Measurements from ENCODE around the gene CERS3. TPM values are rescaled to one million over a fixed set of nuclear protein-coding genes. Genes with fewer than 3 reads are reported as not detected.

CERS3 gene
- total RNA-seq, 2 experiments from 2014 or later: not detected

DNA sequence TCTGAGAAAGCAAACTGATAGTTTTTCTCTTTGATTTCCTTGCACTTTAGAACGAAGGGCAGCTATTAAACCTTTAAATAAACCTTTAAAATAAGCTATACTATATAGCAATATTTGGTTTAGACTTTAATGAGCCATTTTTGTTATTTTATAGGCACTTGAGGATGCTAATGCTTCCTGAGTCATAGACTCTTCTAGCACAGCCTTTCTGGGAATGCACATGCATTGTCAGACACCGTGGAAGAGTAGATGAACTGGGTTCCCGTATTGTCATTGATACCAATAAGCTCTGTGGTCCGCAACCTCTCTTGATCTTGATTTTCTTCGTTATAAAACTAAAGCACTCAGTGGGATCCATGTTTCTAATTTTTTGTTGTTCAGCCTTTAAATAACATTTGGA is 27.6 kb downstream of the CERS3 start:
- Mint-ChIP-seq H3K9me3 (no peaks in the 10 kb centered on the region), H3K4me1 (ENCODE audit: low read depth) (no peaks in the 10 kb centered on the region), H3K36me3 (ENCODE audit: low read depth) (no peaks in the 10 kb centered on the region), H3K27me3 (peaks cover 3% of the 10 kb centered on the region), H3K4me3 (no peak overlapping the region), H3K27ac (no peak overlapping the region)
- POLR2A ChIA-PET: no interaction called here
- ATAC-seq (no peak), DNase-seq (no peak)
- TF ChIP-seq, protein P1, sequence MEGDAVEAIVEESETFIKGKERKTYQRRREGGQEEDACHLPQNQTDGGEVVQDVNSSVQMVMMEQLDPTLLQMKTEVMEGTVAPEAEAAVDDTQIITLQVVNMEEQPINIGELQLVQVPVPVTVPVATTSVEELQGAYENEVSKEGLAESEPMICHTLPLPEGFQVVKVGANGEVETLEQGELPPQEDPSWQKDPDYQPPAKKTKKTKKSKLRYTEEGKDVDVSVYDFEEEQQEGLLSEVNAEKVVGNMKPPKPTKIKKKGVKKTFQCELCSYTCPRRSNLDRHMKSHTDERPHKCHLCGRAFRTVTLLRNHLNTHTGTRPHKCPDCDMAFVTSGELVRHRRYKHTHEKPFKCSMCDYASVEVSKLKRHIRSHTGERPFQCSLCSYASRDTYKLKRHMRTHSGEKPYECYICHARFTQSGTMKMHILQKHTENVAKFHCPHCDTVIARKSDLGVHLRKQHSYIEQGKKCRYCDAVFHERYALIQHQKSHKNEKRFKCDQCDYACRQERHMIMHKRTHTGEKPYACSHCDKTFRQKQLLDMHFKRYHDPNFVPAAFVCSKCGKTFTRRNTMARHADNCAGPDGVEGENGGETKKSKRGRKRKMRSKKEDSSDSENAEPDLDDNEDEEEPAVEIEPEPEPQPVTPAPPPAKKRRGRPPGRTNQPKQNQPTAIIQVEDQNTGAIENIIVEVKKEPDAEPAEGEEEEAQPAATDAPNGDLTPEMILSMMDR (IDR thresholded peaks at IDR 0.05): no peak
- intact Hi-C loops (cut with micrococcal nuclease): no loop called here
- CTCF ChIA-PET: interaction anchor here (0.8 kb wide), 1 partner anchor 20 kb away, joined by 3 read pairs; no protein-coding TSS in a partner anchor

DNA sequence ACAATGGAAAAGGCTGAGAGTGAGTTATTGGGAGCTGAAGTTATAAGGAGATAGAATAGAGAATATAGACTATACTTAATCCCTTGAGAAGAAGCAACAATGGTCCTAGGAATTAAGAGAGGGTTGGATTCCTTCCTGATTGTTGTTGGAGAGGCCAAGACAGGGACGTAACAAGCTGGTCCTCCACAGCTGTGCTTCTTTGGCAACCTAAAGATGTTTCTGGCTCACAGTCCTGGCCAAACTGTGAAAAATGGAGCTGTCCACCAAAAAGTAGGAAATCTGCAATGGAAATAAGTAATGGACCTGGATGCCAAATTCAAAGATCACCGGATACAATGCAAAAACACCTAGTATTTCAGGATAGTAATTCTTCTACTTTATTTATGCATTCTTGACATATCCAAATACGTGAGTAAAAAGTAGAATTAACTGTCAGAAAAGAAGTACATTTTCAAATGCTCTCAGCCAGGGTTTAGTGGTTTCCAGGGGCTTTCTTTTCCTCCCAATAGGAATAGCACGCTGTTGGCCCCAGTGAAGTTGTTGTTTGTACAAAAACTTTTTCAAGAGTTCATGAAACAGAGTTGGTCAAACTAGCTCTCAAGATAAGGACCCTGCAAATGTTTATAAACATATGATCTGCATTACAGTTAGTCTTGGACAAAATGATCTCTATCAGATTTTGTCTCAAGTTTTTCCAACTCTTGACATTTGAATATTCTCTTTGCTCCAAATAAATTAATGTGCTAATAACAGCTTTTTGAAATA is 28.3 kb downstream of the CERS3 start:
- TF ChIP-seq, protein P1 (IDR thresholded peaks at IDR 0.05): no peak
- Mint-ChIP-seq H3K4me1 (ENCODE audit: low read depth) (no peaks in the 10 kb centered on the region), H3K36me3 (ENCODE audit: low read depth) (no peaks in the 10 kb centered on the region), H3K27me3 (peaks cover 3% of the 10 kb centered on the region), H3K9me3 (no peaks in the 10 kb centered on the region), H3K4me3 (no peak overlapping the region), H3K27ac (no peak overlapping the region)
- CTCF ChIA-PET: interaction anchor here (0.8 kb wide), 1 partner anchor 19 kb away, joined by 3 read pairs; no protein-coding TSS in a partner anchor
- ATAC-seq (no peak), DNase-seq (no peak)
- POLR2A ChIA-PET: no interaction called here
- intact Hi-C loops (cut with micrococcal nuclease): no loop called here

DNA sequence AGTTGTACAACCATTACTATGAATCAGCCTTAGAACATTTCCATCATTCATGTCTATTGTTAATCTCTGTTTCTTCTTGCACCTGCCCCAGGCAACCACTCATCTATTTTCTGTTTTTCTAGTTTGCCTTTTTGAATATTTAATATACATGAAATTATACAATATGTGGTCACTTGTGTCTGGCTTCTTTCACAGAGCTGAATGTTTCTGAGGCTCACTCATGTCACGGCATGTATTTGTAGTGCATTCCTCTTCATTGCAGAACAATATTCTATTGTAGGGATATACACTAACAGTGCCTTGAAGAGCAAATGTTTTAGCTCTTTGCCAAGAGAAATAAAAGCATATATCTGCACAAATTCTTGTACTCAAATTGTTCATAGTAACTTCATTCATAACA is 32.9 kb downstream of the CERS3 start:
- TF ChIP-seq, protein P1 (IDR thresholded peaks at IDR 0.05): no peak

DNA sequence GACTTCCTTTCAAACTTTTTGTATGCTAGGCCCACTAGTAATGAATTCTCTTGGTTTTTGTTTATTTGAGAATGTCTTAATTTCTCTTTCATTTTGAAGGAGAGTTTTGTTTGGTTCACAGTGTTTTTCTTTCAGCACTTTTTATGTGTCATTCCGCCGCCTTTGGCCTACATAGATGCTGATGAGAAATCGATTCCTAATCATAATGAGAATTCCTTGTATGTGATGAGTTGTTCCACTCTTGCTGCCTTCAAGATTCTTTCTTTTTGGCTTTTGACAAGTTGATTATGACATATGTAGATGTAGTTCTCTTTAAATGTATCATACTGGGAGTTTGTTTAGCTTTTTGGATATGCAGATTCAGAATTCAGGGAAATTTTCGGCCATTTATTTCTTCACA is 35.5 kb downstream of the CERS3 start:
- intact Hi-C loops (cut with micrococcal nuclease): no loop called here
- H3K27ac Mint-ChIP-seq: no peak overlapping the region
- H3K4me1 Mint-ChIP-seq (ENCODE audit: low read depth): no peaks in the 10 kb centered on the region
- TF ChIP-seq, protein P1 (IDR thresholded peaks at IDR 0.05): no peak
- no peak overlapping the region for H3K4me3 Mint-ChIP-seq
- peaks cover 4% of the 10 kb centered on the region for H3K27me3 Mint-ChIP-seq
- ChIA-PET POLR2A (no interaction called here), CTCF (no interaction called here)
- ATAC-seq (no peak), DNase-seq (no peak)
- no peaks in the 10 kb centered on the region for H3K9me3 Mint-ChIP-seq
- peaks cover 1% of the 10 kb centered on the region for H3K36me3 Mint-ChIP-seq (ENCODE audit: low read depth)

More for the DNA sequence above, 32.9 kb downstream of the CERS3 start:
- no peak overlapping the region for H3K27ac Mint-ChIP-seq
- ATAC-seq: no peak
- no peak overlapping the region for H3K4me3 Mint-ChIP-seq
- ChIA-PET POLR2A (no interaction called here), CTCF (no interaction called here)
- H3K27me3 Mint-ChIP-seq: peaks cover 4% of the 10 kb centered on the region
- H3K9me3 Mint-ChIP-seq: no peaks in the 10 kb centered on the region
- H3K4me1 Mint-ChIP-seq (ENCODE audit: low read depth): no peaks in the 10 kb centered on the region
- DNase-seq: no peak
- peaks cover 1% of the 10 kb centered on the region for H3K36me3 Mint-ChIP-seq (ENCODE audit: low read depth)
- intact Hi-C loops (cut with micrococcal nuclease): no loop called here

DNA sequence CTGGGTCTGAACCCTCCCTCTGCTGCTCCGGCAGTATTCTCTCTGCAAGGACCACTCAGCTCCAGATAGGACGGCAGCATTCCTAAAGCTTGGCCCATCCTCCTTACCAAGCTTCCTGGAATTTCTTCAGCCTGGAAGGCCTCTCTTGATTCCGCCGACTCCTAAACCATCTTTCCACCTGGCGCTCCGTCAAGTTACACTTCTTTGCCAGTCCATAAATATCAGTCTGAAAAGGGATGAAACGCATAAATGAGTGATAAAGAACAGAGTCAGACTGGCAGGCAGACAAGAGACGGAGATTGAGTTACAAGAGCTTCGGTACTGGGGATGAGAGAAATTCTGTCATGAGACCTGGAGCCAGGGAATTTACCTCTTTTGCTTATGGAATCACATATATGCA is 44.3 kb downstream of the CERS3 start:
- intact Hi-C loops (cut with micrococcal nuclease): no loop called here
- DNase-seq (no peak), ATAC-seq (no peak)
- CTCF ChIA-PET: interaction anchor here (0.7 kb wide), 1 partner anchor 134 kb away, joined by 3 read pairs; no protein-coding TSS in a partner anchor
- Mint-ChIP-seq H3K36me3 (ENCODE audit: low read depth) (peaks cover under 1% of the 10 kb centered on the region), H3K4me3 (no peak overlapping the region), H3K27ac (no peak overlapping the region), H3K9me3 (peaks cover 1% of the 10 kb centered on the region), H3K27me3 (no peaks in the 10 kb centered on the region), H3K4me1 (ENCODE audit: low read depth) (no peaks in the 10 kb centered on the region)
- POLR2A ChIA-PET: no interaction called here
- TF ChIP-seq, protein P1 (IDR thresholded peaks at IDR 0.05): no peak

All from activated CD8-positive, alpha-beta T cell treated with anti-CD3 and anti-CD28 coated beads for 36 hours (primary cell).